ENCODE measurements around the gene NACC1. TPM values are rescaled to one million over a fixed set of nuclear protein-coding genes. Genes with fewer than 3 reads are reported as not detected.

Gene NACC1
- total and polyA plus RNA-seq, 2 of the 8 experiments (the other 6 are each of a cell fraction or from before 2014, with no cell fraction given) = 234 to 301 TPM

DNA sequence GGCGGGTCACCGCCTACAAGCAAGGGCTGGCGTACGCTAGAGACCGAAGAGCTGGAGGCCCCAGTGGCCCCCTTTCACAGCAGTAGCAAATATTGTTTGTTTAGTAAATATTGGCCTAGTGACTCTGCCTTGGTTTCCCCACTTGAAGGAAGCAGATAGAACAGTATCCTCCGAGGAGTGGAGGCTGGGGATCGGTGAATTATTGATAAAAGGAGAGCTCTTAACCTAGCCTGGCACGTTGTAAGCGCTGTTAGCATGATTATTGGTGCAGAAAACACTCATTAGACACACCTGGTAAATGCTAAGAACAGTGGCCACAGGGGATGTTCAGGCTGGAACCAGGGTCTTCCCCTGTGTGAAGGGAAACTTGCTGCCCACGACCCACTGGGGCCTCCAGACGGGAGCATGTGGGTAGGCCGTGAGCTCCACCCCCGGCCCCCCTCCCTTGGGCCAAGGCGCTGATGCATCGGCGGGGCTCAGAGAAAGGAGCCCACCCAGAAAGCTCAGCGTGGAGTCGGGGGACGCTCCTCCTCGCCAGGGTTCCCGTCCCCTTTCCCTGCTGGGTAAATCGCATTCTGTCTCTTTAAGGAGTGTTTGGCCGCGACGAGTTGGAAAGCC is 34.4 kb downstream of the NACC1 start (continued):
- TF ChIP-seq CTBP2 (IDR thresholded peaks at IDR 0.05; ENCODE audit: borderline replicate concordance, insufficient read depth, insufficient read length, low read length) (no peak), TAF7 (optimal IDR thresholded peaks at IDR 0.05; ENCODE audit: borderline replicate concordance, low read depth, low read length) (peak; percentile 82), POLR2AphosphoS5 (IDR thresholded peaks at IDR 0.05; ENCODE audit: low read depth, low read length) (no peak; the same call in 1 of the 2 replicates), RFX5 (IDR thresholded peaks at IDR 0.05; ENCODE audit: borderline replicate concordance, low read depth, low read length) (no peak), EGR1 (IDR thresholded peaks at IDR 0.05; ENCODE audit: borderline replicate concordance, low read depth, low read length) (0 out of 2 replicates have a peak, but pooled peaks have one; percentile 20), BACH1 (IDR thresholded peaks at IDR 0.05; ENCODE audit: low read length) (peak; percentile 59; the same call in 1 of the 2 replicates)
- TF ChIP-seq, protein P1, sequence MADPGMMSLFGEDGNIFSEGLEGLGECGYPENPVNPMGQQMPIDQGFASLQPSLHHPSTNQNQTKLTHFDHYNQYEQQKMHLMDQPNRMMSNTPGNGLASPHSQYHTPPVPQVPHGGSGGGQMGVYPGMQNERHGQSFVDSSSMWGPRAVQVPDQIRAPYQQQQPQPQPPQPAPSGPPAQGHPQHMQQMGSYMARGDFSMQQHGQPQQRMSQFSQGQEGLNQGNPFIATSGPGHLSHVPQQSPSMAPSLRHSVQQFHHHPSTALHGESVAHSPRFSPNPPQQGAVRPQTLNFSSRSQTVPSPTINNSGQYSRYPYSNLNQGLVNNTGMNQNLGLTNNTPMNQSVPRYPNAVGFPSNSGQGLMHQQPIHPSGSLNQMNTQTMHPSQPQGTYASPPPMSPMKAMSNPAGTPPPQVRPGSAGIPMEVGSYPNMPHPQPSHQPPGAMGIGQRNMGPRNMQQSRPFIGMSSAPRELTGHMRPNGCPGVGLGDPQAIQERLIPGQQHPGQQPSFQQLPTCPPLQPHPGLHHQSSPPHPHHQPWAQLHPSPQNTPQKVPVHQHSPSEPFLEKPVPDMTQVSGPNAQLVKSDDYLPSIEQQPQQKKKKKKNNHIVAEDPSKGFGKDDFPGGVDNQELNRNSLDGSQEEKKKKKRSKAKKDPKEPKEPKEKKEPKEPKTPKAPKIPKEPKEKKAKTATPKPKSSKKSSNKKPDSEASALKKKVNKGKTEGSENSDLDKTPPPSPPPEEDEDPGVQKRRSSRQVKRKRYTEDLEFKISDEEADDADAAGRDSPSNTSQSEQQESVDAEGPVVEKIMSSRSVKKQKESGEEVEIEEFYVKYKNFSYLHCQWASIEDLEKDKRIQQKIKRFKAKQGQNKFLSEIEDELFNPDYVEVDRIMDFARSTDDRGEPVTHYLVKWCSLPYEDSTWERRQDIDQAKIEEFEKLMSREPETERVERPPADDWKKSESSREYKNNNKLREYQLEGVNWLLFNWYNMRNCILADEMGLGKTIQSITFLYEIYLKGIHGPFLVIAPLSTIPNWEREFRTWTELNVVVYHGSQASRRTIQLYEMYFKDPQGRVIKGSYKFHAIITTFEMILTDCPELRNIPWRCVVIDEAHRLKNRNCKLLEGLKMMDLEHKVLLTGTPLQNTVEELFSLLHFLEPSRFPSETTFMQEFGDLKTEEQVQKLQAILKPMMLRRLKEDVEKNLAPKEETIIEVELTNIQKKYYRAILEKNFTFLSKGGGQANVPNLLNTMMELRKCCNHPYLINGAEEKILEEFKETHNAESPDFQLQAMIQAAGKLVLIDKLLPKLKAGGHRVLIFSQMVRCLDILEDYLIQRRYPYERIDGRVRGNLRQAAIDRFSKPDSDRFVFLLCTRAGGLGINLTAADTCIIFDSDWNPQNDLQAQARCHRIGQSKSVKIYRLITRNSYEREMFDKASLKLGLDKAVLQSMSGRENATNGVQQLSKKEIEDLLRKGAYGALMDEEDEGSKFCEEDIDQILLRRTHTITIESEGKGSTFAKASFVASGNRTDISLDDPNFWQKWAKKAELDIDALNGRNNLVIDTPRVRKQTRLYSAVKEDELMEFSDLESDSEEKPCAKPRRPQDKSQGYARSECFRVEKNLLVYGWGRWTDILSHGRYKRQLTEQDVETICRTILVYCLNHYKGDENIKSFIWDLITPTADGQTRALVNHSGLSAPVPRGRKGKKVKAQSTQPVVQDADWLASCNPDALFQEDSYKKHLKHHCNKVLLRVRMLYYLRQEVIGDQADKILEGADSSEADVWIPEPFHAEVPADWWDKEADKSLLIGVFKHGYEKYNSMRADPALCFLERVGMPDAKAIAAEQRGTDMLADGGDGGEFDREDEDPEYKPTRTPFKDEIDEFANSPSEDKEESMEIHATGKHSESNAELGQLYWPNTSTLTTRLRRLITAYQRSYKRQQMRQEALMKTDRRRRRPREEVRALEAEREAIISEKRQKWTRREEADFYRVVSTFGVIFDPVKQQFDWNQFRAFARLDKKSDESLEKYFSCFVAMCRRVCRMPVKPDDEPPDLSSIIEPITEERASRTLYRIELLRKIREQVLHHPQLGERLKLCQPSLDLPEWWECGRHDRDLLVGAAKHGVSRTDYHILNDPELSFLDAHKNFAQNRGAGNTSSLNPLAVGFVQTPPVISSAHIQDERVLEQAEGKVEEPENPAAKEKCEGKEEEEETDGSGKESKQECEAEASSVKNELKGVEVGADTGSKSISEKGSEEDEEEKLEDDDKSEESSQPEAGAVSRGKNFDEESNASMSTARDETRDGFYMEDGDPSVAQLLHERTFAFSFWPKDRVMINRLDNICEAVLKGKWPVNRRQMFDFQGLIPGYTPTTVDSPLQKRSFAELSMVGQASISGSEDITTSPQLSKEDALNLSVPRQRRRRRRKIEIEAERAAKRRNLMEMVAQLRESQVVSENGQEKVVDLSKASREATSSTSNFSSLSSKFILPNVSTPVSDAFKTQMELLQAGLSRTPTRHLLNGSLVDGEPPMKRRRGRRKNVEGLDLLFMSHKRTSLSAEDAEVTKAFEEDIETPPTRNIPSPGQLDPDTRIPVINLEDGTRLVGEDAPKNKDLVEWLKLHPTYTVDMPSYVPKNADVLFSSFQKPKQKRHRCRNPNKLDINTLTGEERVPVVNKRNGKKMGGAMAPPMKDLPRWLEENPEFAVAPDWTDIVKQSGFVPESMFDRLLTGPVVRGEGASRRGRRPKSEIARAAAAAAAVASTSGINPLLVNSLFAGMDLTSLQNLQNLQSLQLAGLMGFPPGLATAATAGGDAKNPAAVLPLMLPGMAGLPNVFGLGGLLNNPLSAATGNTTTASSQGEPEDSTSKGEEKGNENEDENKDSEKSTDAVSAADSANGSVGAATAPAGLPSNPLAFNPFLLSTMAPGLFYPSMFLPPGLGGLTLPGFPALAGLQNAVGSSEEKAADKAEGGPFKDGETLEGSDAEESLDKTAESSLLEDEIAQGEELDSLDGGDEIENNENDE (IDR thresholded peaks at IDR 0.05; ENCODE audit: insufficient replicate concordance, low read length) = peak; percentile 46

All from H1 (cell line).